Stimulated activated CD4-positive, alpha-beta T cell treated with anti-CD3 and anti-CD28 coated beads, Interleukin-1b, Interleukin-23, amount 100 ng/mL, for 1 hour (primary cell): ENCODE data around the gene HES1.
"Not testable (repeated sequence)": the region's sequence is repeated elsewhere in the genome, so short reads cannot be mapped to it uniquely, and the experiment has no call there.

Experiments used
- DNase-seq, 2 donors: peaks; one replicate each; pipeline ENCODE4 v3.0.0-alpha.2; 2020; ENCODE audit warnings: low read depth in 2 of 2

Gene HES1, protein sequence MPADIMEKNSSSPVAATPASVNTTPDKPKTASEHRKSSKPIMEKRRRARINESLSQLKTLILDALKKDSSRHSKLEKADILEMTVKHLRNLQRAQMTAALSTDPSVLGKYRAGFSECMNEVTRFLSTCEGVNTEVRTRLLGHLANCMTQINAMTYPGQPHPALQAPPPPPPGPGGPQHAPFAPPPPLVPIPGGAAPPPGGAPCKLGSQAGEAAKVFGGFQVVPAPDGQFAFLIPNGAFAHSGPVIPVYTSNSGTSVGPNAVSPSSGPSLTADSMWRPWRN

GRCh38 chr3:194135806-194136518 is at the start of gene HES1:
Gene HES1 (plus strand): TSS chr3:194136148. CDS start chr3:194136381, 233 bp downstream.
- no peak for DNase-seq

DNA sequence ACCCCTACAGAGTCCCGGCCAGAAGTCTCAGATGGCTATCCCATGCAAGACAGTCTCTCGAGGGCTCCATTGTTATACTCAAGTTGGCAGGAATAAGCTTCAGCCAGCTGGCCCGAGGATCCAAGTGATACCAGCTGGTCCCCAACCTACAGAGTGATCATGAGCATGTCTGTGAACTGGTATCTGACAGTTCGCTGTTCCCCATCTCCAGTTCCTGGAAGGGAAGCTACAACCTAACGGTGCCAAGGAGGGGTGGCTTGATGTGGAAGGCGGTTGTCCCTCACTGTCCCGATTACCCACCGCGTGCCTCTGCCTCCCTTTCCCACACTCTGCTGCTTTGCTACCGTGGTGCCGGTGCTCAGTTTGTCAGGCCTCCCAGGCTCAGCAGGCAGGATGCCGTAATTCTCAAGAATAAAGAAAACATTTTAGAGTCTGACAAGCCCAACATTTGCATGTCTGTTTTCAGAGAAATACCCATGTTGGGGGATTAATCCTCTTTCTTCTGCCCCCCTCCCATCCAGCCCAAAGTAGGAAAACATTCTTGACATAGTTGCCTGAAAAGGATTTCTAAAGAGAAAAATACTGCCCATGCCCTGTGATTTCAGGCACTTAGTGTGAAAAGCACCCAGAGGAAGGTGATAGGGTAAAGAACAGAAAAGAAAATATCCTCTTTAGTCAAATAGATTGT is 49.4 kb upstream of the HES1 start:
- DNase-seq: no peak

GRCh38 chr3:194087280-194087679 is 48.7 kb upstream of the HES1 start:
- DNase-seq: no peak

DNA sequence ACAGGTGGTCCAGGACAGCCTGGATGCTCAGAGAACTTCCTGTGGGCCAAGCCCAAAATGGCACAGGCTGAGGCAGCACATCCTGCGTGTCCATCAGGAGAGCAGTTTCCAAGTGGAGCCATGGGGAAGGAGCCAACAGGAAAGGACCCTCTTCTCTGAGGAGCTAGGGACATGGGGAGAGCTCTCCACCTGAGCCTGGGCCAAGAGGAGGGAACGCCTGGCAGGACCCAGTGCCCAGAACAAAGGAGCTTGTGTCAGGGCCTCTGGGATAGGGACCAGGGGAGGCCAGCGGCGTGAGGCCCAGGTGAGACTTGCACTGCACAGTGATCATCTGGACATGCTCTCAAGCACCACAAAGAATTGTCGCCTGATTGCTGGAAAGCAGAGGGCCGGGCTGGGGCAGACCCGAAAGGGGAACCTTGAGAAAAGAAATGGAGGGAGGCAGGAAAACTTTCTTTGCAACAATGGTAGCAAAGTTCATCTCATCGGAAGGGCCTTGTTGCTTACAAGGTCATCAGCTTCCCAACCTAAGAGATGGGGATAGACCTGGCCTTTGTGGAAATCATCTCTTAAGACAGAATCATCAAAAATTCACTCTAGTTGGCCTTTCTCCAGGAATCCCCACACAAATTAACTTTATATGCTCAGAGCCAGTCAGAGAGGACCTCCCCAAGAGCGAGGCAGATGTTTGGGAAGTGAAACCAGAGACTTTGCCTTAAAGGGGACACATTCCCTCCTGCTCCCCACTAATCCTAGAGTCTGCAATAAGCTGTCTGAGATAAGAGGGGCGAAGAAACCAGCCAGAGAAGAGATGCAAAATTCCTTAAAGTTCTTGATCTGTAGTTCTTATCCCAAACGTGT is 47.7 kb upstream of the HES1 start:
- DNase-seq: no peak

DNA sequence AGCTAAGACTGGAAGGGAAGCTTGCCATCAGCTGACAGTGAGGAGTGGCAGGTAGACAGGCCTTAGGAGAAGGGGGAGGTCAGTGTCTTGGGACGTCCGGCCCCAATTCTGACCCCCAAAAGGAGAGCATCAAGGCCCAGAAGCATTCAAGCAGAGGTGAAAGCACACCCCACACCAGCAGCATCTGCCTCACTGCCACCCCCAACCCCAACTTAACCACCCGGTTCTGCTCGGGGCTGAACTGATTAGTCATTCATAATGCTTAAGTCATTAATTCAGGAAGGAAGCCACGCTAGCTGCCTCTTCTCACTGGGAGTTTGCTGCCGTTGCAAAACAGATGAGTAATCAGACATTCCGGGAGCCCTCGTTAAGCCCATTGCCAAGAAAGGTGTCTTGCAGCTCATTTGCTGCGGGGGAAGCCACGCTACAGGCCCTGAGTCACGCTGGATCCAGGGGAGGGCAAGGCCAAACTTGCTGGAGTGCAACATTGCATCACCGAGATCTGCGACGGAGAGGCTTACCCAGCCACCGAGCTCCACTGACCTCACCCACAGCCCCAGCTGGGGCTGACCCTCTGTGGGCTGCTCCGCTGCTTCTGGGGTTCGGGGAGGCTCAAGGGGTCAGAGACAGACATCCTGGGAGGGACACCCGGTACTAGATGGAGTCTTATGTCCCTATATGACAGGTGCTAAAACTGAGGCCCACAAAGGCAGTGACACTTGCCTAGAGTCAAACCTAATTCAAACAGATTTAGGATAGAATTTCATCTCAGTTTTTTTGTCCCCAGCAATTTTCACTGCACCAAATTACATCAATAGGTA is 46.4 kb upstream of the HES1 start:
- DNase-seq: no peak

GRCh38 chr3:194090178-194090555 is 45.8 kb upstream of the HES1 start:
- not testable (repeated sequence) for DNase-seq

DNA sequence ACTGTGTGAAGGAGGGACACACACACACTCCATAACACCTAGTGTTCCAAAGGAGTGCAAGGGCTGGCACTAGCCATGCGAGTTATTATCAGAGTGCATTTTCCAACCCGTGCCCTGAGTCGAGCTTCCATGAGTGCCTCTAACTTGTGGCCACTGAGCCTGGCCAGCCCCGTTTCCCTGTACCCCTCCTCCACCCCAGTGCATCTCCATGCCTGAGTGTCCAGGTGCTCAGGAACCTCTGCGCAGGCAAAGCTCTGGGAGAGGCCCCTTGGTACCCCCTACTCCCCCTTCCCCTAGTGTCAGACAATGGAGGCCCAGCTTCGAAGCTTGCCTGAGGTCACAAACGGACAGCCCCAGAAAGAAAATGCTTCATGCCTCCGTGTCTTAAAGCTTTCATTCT is 45.2 kb upstream of the HES1 start:
- no peak for DNase-seq

DNA sequence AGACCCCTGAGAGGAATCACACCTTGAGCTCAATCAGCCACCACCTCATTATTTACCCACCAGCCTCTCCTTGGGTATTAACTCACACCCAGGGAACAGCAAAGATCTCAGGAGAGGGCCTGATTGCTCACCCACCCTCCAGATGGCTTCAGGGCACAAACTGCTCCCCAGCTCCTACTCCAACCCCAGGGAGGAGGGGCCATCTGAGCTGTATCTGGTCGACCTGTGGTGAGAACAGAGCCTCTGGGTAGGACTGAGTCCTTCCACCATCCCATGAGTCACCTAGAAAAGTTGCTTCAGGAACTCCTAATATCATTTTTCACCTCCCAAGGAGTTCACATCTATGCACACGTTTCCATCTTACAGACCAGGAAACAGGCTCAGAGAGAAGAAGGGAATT is 44.8 kb upstream of the HES1 start:
- no peak for DNase-seq

GRCh38 chr3:194091897-194092296 is 44.1 kb upstream of the HES1 start:
- not testable (repeated sequence) for DNase-seq

GRCh38 chr3:194092881-194093301 is 43.1 kb upstream of the HES1 start:
- DNase-seq: no peak

DNA sequence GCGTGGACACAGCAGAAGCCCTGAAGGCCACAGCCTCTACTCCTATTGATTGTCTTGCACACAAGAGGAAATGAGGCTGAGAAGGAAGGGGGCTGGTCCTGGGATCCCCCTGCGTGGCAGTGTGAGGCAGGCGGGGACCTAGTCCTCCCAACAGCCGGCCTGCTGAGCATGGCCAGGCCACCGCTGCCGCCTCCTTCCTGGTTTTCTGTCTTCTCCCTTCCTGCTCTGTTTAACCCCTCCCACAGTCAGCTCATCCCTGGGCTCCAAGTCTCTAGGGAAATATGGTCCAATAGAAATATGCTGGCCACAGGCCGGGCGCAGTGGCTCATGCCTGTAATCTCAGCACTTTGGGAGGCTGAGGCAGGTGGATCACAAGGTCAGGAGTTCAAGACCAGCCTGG is 42.1 kb upstream of the HES1 start:
- no peak for DNase-seq

GRCh38 chr3:194095464-194095863 is 40.5 kb upstream of the HES1 start:
- no peak for DNase-seq

GRCh38 chr3:194095902-194096301 is 40.0 kb upstream of the HES1 start:
- DNase-seq: no peak

GRCh38 chr3:194097141-194097882 is 38.6 kb upstream of the HES1 start:
- no peak for DNase-seq

DNA sequence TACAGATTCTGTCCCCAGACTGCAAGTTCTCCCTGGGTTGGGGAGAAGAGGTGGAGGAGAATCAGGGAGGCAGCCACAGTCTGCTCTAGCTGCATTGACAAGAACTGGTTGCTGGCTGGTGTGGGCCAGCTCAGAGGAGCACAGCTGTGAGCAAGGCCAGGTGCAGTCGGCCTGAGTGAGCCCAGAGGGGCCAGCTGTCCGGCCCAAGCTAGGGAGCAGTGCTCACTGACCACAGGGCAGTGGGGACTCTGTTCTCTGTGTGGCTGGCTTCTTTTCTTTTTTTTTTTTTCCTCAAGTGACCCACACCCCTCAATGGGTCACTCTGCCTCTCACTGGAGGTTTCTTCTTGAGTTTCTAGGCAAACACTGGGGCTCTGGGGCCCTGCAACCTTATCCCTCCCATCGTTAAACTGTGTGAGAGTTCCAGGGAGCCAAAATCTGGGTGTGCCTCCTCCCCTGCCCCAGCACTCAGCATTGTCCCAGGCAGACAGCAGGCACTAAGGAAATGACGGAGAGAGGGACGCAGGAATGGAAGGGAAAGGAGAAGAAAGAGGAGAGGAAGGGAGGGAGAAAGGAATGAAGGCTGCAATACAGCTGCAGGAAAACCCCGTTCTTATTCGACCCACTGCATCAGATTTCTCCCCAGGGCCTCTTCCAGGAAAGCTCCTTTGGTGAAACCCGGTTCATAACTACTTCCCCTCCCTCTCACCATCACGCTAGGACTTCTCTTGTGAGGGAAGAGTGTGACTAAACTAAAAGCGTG is 37.7 kb upstream of the HES1 start:
- no peak for DNase-seq

DNA sequence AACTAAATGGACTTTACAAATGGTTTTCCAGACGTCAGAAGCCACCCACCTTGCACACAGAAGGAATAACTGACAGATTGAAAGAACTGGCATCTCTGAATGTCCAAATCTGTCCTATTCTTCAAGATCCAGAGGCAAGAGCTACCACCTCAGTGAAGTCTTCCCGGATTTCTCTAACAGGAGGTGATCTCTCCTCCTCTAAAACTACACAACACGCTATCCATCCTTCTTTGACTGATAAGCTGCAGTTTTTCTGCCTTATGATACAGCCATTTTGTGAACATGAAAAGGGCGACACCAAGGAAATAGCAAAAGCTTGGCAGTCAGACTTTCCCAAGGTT is 37.1 kb upstream of the HES1 start:
- DNase-seq: no peak

- DNase-seq: no peak
These were observed 36.7 kb upstream of the HES1 start for GRCh38 chr3:194099215-194099614.

GRCh38 chr3:194100856-194101390 is 35.0 kb upstream of the HES1 start:
- no peak for DNase-seq
